Stimulated activated CD8-positive, alpha-beta memory T cell treated with anti-CD3 and anti-CD28 coated beads, Interleukin-12 subunit alpha, Interleukin-12 subunit beta, amount 100 ng/mL, for 1 hour (primary cell): Measurements from ENCODE around the gene ASCC1.
"Not testable (repeated sequence)": the region's sequence is repeated elsewhere in the genome, so short reads cannot be mapped to it uniquely, and the experiment has no call there.

ENCODE experiments used
- DNase-seq: peaks from one replicate; pipeline ENCODE4 v3.0.0-alpha.2; 2020; ENCODE audit warnings: low read depth

The ASCC1 gene

GRCh38 chr10:72124989-72125388, 91.1 kb downstream of the ASCC1 start:
- no peak for DNase-seq

DNA sequence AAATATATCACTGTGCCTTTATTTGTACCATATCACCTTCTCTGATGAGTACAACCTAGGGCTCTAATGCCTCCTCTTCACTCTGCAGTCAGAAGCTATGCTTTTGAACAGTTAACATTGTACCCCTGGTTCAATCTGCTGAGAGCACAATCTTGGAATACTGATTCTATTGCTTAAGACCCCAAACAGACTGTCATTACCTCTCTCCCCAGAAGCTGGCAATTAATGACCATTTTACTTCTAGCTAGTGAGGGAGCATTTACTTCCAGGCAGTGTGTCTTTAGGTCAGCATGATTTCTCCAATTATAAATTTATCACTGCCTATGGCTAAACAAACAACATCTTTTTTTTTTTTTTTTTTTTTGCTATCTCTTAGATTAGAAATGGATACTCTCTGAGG, 91.7 kb downstream of the ASCC1 start:
- no peak for DNase-seq

DNA sequence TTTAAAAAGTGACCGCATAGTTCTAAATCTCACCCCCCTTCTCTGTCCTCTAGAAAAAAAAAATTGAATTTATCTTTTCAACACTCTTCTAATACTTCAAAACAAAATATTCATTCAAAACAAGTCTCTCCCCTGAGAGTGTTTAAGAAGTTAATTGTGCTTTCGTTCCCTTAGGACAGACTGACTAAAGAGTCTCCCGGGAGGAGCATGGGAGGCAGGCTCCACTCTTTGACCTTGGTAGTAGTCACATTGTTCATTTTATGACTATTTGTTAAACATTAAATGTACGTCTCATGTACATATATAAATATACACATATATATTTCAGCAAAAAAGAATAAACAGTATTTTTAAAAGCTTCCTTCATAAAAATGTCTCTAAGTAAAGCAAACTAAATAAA, 92.5 kb downstream of the ASCC1 start:
- no peak for DNase-seq

- no peak for DNase-seq
These were observed 93.9 kb downstream of the ASCC1 start for GRCh38 chr10:72122221-72122620.

- no peak for DNase-seq
These were observed 94.7 kb downstream of the ASCC1 start for GRCh38 chr10:72121389-72121788.

GRCh38 chr10:72116372-72116771, 99.7 kb downstream of the ASCC1 start:
- no peak for DNase-seq

DNA sequence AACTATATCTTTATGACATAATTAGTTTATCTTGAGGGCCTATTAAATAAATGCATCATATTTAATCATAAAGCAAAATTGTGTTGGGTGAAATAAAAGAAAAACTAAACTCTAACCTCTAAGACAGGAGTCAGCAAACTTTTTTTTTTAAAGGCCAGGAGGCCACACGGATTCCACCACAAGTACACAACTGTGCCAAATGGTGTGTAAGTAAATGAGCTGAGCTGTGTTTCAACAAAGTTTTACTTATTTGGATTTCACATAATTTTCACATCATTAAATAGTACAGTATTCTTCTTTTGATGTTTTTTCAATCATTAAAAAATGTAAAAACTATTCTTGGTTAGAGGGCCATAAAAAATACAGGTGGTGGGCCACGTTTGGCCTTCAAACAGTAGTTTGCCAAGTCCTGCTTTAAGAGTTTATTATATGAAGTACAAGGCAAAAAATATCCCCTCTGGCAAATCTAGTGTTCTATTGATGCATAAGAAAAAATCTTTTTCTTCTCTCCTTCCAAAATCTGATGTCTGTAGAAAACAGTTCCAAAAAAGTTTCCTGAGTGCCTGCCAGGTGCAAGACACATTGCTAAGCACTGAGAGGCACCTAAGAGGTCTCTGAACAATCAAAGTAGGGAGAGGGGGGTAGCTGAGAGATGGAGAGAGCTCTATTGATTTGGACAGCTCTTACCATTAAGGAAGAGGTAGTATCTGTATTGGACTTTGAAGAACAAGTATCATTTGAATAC, 101.2 kb downstream of the ASCC1 start:
- no peak for DNase-seq

DNA sequence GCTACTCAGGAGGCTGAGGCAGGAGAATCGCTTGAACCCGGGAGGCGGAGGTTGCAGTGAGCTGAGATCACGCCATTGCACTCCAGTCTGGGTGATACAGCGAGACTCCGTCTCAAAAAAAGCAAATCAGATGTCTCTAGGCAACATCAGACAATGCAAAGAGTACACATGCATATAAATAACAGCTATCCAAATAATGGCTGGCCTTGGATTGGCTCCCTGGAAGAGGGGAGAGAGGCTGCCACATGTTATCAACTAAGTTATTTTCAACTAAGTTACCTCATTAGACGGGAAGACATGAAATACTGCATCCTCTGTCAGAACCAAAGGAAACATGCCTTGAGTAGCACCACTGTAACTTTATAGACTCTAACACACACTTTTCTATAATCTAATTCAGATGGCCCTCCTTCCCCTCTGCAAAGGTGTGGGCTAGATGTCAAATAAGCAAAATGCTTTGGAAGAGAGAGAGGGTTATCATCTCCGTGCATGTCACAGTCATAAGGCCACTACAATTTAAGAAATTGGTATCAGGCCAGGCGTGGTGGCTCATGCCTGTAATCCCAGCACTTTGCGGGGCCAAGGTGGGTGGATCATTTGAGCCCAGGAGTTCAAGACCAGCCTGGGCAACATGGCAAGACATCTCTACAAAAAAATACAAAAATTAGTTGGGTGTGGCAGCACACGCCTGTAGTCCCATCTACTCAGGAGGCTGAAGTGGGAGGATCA, 105.2 kb downstream of the ASCC1 start:
- DNase-seq = no peak

GRCh38 chr10:72109636-72110157, 106.4 kb downstream of the ASCC1 start:
- no peak for DNase-seq

- DNase-seq = no peak
These were observed 107.0 kb downstream of the ASCC1 start for GRCh38 chr10:72108830-72109635.

GRCh38 chr10:72108004-72108370, 108.1 kb downstream of the ASCC1 start:
- not testable (repeated sequence) for DNase-seq

GRCh38 chr10:72107325-72108003, 108.6 kb downstream of the ASCC1 start:
- no peak for DNase-seq

- DNase-seq = no peak
These were observed 109.2 kb downstream of the ASCC1 start for GRCh38 chr10:72106896-72107295.

DNA sequence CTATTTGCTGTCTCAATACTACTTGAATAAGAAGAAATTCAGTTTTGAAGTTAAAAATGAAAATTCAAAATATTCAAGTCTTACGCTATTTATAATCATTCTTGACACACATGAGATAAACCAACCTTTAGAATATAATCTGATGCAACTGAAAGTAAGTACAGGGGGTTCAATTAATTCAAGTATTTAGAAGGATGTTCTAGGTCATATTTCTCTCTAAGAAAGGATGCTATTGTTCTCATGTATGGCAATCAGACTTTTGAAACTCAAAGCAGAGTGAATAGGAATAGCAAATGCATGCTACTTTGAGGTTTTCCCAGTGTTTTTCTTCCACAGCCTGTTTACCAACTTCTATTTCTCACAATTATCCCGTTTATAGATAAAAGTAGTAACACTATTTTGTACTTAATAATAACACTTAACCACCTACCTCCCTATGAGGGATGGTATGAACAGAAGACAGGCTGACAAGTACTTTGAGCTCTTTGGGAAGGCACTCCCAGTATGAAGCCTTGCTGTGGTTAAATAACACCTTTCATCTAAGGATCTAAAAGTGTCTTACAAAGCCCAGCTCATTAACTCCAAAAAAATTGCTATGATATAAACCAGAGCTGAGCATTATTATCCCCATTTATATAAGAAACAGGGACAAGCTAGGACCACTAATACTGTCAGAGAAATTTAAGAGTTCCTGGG, 109.8 kb downstream of the ASCC1 start:
- no peak for DNase-seq

DNA sequence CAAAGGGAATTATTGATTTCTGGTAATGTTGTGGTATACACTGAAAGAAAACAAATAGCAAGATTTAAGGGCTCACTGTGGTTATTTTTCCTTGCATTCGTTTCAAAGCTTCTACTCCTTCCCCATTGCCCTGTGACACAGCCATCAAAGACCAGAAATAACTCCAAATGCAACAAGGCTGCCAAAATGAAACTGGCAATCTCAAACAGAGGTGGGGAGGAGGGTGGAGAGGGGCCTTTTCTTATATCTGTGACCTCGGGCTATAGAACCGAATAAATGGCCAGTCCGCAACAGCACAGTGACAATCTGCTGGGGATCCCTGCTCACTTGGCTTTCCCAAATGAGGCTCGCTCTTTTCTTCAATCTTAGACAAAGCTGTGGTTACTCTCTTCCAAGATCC, 110.4 kb downstream of the ASCC1 start:
- DNase-seq = no peak

GRCh38 chr10:72105098-72105475, 111.0 kb downstream of the ASCC1 start:
- DNase-seq = no peak

DNA sequence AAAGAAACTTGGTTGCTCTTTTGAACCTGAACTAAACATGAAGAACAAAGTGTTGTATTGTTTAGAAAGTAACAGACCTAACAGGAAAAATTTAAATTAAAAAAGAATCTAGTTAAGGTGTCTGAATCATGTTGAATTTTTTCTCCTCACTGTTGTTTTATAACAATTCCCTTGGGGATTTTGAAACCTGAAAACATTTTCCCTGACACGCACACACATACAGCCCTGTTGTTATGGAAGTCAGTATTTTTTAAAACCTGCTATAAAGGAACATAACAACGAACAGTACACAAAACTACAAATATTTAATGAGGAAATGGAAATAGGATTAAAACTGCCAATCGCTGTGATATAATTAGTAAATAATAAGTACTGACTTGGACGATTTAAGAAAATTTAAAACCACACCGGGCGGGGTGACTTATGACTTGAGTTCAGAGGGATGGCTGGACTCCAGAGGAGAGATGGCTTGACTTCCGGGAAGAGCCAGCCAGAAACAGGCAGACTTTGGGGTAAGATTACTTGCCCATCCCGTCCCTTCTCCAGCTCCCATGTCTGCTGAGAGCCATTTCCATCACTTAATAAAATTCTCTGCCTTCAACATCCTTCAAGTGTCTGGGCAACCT, 111.5 kb downstream of the ASCC1 start:
- DNase-seq = no peak

DNA sequence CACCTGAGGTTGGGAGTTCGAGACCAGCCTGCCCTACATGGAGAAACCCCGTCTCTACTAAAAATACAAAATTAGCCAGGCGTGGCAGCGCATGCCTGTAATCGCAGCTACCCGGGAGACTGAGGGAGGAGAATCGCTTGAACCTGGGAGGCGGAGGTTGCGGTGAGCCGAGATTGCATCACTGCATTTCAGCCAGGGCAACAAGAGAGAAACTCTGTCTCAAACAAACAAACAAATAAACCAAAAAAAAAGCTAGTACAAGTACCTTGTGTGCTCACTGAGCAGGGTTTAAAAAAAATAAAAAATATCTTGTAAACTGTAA, 116.5 kb downstream of the ASCC1 start:
- DNase-seq = no peak

DNA sequence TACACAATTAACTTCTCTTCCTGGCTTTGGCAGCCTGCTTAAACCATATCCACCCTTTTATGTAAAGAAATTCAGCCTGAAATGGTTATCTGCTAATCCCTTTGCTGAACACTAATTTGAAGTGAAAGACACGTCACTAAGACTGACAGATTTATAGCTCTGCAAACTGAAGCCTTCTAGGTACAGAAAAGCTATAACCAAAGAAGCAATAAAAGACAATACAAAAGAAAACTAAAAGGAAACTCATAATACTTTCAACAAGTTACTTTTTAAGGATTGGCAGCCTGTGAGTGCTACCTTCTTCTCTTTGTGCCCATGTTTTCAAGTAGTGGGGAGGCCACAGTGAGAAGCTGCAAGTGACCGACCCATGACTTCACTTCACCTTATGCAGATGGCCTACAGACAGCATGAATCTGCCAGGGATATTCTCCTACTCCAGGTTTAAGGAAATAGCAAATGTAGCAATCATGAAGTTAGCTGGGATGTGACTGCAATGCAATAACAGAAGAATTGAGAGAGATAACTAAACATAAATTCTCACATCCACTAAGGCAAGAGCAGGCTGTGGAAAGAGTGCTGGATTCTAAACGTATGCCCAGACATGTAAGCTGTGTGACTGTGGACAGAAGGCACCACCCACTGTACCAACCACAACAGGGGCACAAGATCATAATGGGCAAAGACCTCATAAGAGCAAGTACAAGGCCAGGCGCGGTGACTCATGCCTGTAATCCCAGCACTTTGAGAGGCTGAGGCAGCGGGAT, 117.1 kb downstream of the ASCC1 start:
- no peak for DNase-seq

GRCh38 chr10:72098301-72098835, 117.7 kb downstream of the ASCC1 start:
- DNase-seq = no peak
